ENCODE data around the gene SLCO2B1. TPM values are rescaled to one million over a fixed set of nuclear protein-coding genes. Genes with fewer than 3 reads are reported as not detected.

SLCO2B1 gene
- total and polyA plus RNA-seq, 2 experiments from 2014 or later, result not detected

DNA sequence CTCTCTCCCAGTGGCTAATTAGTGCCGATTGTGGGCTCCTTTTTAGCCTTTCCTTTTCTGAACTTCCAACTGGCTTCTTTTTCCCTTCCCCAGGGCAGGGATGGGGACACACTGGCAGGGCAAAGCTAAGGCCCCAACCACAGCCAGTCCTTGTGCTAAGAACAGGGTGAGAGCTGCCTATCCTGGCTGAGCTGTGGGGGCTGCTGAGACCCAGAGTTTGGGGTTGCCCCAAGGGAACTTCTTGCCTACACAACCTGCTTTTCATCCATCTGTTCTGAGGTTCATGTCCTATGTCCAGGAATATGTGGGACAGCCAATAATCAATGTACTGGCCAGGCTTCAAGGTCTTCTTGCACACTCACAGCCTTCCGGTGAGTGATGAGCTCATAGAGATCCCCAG lies 79.7 kb downstream of the SLCO2B1 start:
- Histone ChIP-seq H3K27ac (ENCODE audit: low read depth) (no peak overlapping the region), H3K36me3 (ENCODE audit: insufficient read depth) (no peaks in the 10 kb centered on the region)

More for the DNA sequence above, 79.7 kb downstream of the SLCO2B1 start:
- ATAC-seq, result no peak
- no peaks in the 10 kb centered on the region for H3F3A ChIP-seq (replicated peaks; ENCODE audit: low read depth)
- H3K4me3 Mint-ChIP-seq, result no peak overlapping the region
- no peaks in the 10 kb centered on the region for H3K36me3 Mint-ChIP-seq (ENCODE audit: low read depth)
- peaks cover 11% of the 10 kb centered on the region for H3K4me1 Mint-ChIP-seq
- no peaks in the 10 kb centered on the region for H3K9me2 ChIP-seq (ENCODE audit: insufficient read depth)
- no peak overlapping the region for H3K4me2 ChIP-seq
- H3K9me3 Mint-ChIP-seq, result no peaks in the 10 kb centered on the region
- TF ChIP-seq EZH2phosphoT487 (IDR thresholded peaks at IDR 0.05; ENCODE audit: unreplicated experiment) (no peak), ZNF331 (CRISPR knock-in tag; IDR thresholded peaks at IDR 0.05; ENCODE audit: low read depth) (no peak), JUNB (IDR thresholded peaks at IDR 0.05; ENCODE audit: unreplicated experiment) (no peak), ZNF114 (CRISPR knock-in tag; IDR thresholded peaks at IDR 0.05) (no peak), EZH2 (IDR thresholded peaks at IDR 0.05; ENCODE audit: low read depth, unreplicated experiment) (no peak), STAT1 (IDR thresholded peaks at IDR 0.05; ENCODE audit: unreplicated experiment) (no peak), POLR2AphosphoS5 (IDR thresholded peaks at IDR 0.05; ENCODE audit: low read depth) (no peak), CREB1 (CRISPR knock-in tag; IDR thresholded peaks at IDR 0.05; ENCODE audit: low read depth) (no peak)
- TF ChIP-seq, protein P1, sequence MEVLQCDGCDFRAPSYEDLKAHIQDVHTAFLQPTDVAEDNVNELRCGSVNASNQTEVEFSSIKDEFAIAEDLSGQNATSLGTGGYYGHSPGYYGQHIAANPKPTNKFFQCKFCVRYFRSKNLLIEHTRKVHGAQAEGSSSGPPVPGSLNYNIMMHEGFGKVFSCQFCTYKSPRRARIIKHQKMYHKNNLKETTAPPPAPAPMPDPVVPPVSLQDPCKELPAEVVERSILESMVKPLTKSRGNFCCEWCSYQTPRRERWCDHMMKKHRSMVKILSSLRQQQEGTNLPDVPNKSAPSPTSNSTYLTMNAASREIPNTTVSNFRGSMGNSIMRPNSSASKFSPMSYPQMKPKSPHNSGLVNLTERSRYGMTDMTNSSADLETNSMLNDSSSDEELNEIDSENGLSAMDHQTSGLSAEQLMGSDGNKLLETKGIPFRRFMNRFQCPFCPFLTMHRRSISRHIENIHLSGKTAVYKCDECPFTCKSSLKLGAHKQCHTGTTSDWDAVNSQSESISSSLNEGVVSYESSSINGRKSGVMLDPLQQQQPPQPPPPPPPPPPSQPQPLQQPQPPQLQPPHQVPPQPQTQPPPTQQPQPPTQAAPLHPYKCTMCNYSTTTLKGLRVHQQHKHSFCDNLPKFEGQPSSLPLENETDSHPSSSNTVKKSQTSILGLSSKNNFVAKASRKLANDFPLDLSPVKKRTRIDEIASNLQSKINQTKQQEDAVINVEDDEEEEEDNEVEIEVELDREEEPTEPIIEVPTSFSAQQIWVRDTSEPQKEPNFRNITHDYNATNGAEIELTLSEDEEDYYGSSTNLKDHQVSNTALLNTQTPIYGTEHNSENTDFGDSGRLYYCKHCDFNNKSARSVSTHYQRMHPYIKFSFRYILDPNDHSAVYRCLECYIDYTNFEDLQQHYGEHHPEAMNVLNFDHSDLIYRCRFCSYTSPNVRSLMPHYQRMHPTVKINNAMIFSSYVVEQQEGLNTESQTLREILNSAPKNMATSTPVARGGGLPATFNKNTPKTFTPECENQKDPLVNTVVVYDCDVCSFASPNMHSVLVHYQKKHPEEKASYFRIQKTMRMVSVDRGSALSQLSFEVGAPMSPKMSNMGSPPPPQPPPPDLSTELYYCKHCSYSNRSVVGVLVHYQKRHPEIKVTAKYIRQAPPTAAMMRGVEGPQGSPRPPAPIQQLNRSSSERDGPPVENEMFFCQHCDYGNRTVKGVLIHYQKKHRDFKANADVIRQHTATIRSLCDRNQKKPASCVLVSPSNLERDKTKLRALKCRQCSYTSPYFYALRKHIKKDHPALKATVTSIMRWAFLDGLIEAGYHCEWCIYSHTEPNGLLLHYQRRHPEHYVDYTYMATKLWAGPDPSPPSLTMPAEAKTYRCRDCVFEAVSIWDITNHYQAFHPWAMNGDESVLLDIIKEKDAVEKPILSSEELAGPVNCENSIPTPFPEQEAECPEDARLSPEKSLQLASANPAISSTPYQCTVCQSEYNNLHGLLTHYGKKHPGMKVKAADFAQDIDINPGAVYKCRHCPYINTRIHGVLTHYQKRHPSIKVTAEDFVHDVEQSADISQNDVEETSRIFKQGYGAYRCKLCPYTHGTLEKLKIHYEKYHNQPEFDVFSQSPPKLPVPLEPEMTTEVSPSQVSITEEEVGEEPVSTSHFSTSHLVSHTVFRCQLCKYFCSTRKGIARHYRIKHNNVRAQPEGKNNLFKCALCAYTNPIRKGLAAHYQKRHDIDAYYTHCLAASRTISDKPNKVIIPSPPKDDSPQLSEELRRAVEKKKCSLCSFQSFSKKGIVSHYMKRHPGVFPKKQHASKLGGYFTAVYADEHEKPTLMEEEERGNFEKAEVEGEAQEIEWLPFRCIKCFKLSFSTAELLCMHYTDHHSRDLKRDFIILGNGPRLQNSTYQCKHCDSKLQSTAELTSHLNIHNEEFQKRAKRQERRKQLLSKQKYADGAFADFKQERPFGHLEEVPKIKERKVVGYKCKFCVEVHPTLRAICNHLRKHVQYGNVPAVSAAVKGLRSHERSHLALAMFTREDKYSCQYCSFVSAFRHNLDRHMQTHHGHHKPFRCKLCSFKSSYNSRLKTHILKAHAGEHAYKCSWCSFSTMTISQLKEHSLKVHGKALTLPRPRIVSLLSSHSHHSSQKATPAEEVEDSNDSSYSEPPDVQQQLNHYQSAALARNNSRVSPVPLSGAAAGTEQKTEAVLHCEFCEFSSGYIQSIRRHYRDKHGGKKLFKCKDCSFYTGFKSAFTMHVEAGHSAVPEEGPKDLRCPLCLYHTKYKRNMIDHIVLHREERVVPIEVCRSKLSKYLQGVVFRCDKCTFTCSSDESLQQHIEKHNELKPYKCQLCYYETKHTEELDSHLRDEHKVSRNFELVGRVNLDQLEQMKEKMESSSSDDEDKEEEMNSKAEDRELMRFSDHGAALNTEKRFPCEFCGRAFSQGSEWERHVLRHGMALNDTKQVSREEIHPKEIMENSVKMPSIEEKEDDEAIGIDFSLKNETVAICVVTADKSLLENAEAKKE (CRISPR knock-in tag; IDR thresholded peaks at IDR 0.05), result no peak
- TF ChIP-seq, protein P2, sequence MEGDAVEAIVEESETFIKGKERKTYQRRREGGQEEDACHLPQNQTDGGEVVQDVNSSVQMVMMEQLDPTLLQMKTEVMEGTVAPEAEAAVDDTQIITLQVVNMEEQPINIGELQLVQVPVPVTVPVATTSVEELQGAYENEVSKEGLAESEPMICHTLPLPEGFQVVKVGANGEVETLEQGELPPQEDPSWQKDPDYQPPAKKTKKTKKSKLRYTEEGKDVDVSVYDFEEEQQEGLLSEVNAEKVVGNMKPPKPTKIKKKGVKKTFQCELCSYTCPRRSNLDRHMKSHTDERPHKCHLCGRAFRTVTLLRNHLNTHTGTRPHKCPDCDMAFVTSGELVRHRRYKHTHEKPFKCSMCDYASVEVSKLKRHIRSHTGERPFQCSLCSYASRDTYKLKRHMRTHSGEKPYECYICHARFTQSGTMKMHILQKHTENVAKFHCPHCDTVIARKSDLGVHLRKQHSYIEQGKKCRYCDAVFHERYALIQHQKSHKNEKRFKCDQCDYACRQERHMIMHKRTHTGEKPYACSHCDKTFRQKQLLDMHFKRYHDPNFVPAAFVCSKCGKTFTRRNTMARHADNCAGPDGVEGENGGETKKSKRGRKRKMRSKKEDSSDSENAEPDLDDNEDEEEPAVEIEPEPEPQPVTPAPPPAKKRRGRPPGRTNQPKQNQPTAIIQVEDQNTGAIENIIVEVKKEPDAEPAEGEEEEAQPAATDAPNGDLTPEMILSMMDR (conservative IDR thresholded peaks at IDR 0.05; ENCODE audit: low read depth in 2 of 2), result no peak
- DNase-seq (ENCODE audit: low spot score), result no peak
- no peaks in the 10 kb centered on the region for H3K79me2 ChIP-seq (replicated peaks; ENCODE audit: insufficient read depth)
- no peaks in the 10 kb centered on the region for H4K20me1 ChIP-seq (replicated peaks; ENCODE audit: insufficient read depth)
- H3K27me3 Mint-ChIP-seq (ENCODE audit: insufficient read depth, low read depth, poor library complexity), result peaks cover 3% of the 10 kb centered on the region
- H3K27me3 ChIP-seq (ENCODE audit: insufficient read depth), result no peaks in the 10 kb centered on the region
- no peak overlapping the region for H3K27ac Mint-ChIP-seq
- no peak overlapping the region for H2AFZ ChIP-seq
- H3K4me1 ChIP-seq (ENCODE audit: insufficient read depth), result peaks cover under 1% of the 10 kb centered on the region; the same call in 1 of the 2 replicates
- no peak overlapping the region for H3K4me3 ChIP-seq
